ENCODE data around the gene TCF7. TPM values are rescaled to one million over a fixed set of nuclear protein-coding genes. Genes with fewer than 3 reads are reported as not detected.

Gene TCF7
- total and polyA plus RNA-seq, 12 donors, result 2.8 to 9.6 (median 6.3) TPM

- 78 to 83% (median 81%) methylated on average over 4 of the region's 4 CpGs for WGBS, 4 donors
- TF ChIP-seq, protein P1, sequence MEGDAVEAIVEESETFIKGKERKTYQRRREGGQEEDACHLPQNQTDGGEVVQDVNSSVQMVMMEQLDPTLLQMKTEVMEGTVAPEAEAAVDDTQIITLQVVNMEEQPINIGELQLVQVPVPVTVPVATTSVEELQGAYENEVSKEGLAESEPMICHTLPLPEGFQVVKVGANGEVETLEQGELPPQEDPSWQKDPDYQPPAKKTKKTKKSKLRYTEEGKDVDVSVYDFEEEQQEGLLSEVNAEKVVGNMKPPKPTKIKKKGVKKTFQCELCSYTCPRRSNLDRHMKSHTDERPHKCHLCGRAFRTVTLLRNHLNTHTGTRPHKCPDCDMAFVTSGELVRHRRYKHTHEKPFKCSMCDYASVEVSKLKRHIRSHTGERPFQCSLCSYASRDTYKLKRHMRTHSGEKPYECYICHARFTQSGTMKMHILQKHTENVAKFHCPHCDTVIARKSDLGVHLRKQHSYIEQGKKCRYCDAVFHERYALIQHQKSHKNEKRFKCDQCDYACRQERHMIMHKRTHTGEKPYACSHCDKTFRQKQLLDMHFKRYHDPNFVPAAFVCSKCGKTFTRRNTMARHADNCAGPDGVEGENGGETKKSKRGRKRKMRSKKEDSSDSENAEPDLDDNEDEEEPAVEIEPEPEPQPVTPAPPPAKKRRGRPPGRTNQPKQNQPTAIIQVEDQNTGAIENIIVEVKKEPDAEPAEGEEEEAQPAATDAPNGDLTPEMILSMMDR (IDR thresholded peaks at IDR 0.05), result no peak
- TF ChIP-seq POLR2A (IDR thresholded peaks at IDR 0.05), result no peak
- Histone ChIP-seq H3K9me3 (replicated peaks in 1 of 3) (no peaks in the 10 kb centered on the region), H3K27ac (no peak overlapping the region), H3K36me3 (replicated peaks in 1 of 2) (no peaks in the 10 kb centered on the region), H3K4me3 (no peak overlapping the region), H3K27me3 (no peaks in the 10 kb centered on the region), H3K4me1 (replicated peaks in 1 of 2) (peaks cover 6 to 10% of the 10 kb centered on the region in 2 donors)
- no peak for DNase-seq
- intact Hi-C loops (cut with DNase I), result no loop called here
Observed at GRCh38 chr5:134118212-134118835, 3.8 kb downstream of the TCF7 start.

- Histone ChIP-seq H3K36me3 (replicated peaks in 1 of 2) (no peaks in the 10 kb centered on the region), H3K9me3 (replicated peaks in 1 of 3) (no peaks in the 10 kb centered on the region), H3K4me3 (no peak overlapping the region), H3K4me1 (replicated peaks in 1 of 2) (no peaks in the 10 kb centered on the region), H3K27ac (no peak overlapping the region), H3K27me3 (no peaks in the 10 kb centered on the region)
- TF ChIP-seq, protein P1 (IDR thresholded peaks at IDR 0.05), result no peak
- no peak for TF ChIP-seq POLR2A (IDR thresholded peaks at IDR 0.05)
- DNase-seq, result no peak
- intact Hi-C loops (cut with DNase I), result no loop called here
- WGBS, 4 donors, result 68 to 88% (median 84%) methylated on average over 5 to 12 of the region's 12 CpGs
Observed at GRCh38 chr5:134119720-134120119, 5.2 kb downstream of the TCF7 start.

DNA sequence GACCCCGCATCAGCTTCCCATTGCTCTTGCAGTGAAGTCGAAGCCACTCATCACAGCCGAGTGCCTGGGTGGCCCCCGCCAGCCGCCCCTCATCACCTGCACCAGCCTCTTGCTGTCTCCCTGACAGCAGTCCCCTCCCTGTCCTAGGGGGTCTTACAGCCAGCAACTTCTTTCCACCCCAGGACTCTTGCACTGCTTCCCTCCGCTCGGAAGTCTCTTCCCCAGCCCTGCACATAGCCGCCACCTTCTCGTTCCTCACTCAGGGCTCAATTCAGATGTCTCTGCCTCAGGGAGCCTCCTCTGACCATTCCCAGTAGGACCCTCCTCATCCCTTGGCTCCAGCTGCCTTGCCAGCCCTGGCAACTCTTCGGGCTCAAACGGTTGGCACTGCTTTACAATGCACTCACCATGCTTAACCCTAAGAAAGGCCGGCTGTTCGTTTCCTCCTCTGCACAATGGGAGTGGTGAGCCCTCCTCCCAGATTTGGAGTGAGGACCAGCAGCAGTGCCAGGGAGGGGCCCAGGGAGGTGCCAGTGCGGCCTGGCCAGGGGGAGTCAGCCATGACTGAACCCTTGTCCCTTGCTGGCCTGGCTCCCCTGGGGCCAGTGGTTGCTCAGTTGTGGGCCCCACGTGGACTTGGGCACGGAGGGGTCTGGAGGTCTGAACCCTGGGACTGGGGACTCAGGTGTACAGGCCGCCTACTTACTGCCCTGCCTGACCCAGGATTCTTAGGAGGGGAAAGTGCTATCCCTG is 6.1 kb downstream of the TCF7 start:
- Histone ChIP-seq H3K27ac (no peak overlapping the region), H3K27me3 (no peaks in the 10 kb centered on the region), H3K4me3 (no peak overlapping the region), H3K36me3 (replicated peaks in 1 of 2) (no peaks in the 10 kb centered on the region), H3K9me3 (replicated peaks in 1 of 3) (no peaks in the 10 kb centered on the region), H3K4me1 (replicated peaks in 1 of 2) (peaks cover 0 to 3% of the 10 kb centered on the region in 2 donors)
- 91 to 95% (median 95%) methylated on average over 14 to 17 of the region's 17 CpGs for WGBS, 4 donors
- intact Hi-C loops (cut with DNase I), result no loop called here
- no peak for DNase-seq
- TF ChIP-seq POLR2A (IDR thresholded peaks at IDR 0.05), result no peak
- TF ChIP-seq, protein P1 (IDR thresholded peaks at IDR 0.05), result no peak

DNA sequence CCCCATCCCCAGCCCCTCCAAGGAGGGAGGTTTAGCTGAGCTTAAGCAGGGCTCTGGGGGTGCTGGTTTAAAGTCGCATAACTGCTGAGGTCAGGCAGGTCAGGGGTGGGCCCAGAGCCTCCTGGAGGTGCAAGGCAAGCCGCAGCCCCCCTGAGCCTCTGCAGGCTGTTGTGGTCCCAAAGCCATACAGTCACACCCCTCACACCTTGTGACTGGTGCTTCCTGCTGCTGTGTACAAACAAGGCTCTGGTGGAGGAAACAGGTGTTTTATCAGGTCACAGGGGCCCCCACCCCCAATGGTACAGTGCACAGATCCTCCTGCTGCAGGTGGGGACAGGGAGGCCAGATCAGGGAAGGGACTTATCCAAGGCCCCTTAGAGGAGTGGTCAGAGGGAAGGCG is 8.0 kb downstream of the TCF7 start:
- Histone ChIP-seq H3K4me1 (replicated peaks in 1 of 2) (peaks cover 0 to 8% of the 10 kb centered on the region in 2 donors), H3K9me3 (replicated peaks in 1 of 3) (no peaks in the 10 kb centered on the region), H3K27me3 (no peaks in the 10 kb centered on the region), H3K4me3 (no peak overlapping the region), H3K36me3 (replicated peaks in 1 of 2) (no peaks in the 10 kb centered on the region), H3K27ac (no peak overlapping the region)
- WGBS, 4 donors, result 78 to 100% (median 86%) methylated on average over 1 to 3 of the region's 3 CpGs
- DNase-seq, result no peak
- TF ChIP-seq, protein P1 (IDR thresholded peaks at IDR 0.05), result no peak
- no peak for TF ChIP-seq POLR2A (IDR thresholded peaks at IDR 0.05)
- intact Hi-C loops (cut with DNase I), result no loop called here
